TTC549 (cell line): ENCODE measurements around the gene SH3RF1.
"Not testable (repeated sequence)": the region's sequence is repeated elsewhere in the genome, so short reads cannot be mapped to it uniquely, and the experiment has no call there.

Experiments used
- FAIRE-seq: peaks from 2 replicates; lab custom pipeline; 2012; peaks lifted over from hg19 to GRCh38; lab: Jason Lieb, UNC

SH3RF1 gene

GRCh38 chr4:169270810-169271691, at the start of gene SH3RF1:
Gene SH3RF1, minus strand, starts transcription at chr4:169270956. Its CDS starts 1,744 bp downstream, at chr4:169269212.
- no peak for FAIRE-seq

- FAIRE-seq = no peak
Observed at GRCh38 chr4:169315530-169316343, 45.0 kb upstream of the SH3RF1 start.

DNA sequence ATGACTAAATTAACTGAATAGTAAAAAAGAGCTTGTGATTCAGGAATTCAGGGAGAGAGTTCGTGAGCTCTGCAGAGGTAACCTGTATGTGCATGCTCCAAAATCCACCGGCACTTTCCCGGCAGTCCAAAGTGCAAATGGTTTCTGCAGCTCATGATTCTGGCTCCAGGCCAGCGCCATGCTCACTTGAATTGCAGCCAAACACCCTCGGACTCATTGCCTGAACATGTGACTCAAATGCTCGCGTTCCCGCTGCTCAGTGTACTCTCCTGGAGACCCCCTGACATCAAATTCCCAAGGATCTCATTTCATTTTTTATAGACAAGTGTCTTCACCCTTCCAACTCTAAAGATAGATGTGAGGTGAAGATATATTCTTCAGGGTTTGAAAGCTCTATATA, 44.1 kb upstream of the SH3RF1 start:
- FAIRE-seq = no peak

- FAIRE-seq = no peak
Observed at GRCh38 chr4:169313732-169314131, 43.0 kb upstream of the SH3RF1 start.

DNA sequence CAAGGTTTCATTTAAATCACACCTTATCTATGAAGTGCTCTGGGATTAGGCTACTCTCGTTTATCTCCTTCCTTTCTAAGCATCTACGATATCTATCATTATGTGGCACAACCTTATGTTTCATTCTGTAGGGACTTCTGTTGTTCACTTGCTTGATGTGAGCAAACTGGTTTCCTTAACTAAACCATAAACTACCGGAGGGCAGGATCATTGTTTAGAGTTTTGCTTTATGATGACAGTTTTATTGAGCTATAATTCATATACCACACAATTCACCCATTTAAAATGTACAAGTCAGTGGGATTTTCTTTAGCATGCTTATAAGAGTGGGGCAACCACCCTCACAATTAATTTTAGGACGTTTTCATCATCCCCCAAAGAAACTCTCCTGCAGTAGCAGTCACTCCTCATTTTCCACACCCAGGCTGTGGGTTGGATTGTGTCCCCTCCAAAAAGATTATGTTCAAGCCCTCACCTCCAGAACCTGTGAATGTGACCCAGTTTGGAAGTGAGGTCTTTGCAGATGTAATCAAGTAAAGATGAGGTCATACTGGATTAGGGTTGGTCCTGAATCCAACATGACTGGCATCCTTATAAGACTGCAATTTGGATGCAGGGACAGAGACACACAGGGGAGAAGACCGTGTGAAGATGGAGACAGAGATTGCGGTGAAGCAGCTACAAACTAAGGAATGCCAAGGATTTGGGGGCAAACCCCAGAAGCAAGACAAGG, 42.1 kb upstream of the SH3RF1 start:
- no peak for FAIRE-seq

DNA sequence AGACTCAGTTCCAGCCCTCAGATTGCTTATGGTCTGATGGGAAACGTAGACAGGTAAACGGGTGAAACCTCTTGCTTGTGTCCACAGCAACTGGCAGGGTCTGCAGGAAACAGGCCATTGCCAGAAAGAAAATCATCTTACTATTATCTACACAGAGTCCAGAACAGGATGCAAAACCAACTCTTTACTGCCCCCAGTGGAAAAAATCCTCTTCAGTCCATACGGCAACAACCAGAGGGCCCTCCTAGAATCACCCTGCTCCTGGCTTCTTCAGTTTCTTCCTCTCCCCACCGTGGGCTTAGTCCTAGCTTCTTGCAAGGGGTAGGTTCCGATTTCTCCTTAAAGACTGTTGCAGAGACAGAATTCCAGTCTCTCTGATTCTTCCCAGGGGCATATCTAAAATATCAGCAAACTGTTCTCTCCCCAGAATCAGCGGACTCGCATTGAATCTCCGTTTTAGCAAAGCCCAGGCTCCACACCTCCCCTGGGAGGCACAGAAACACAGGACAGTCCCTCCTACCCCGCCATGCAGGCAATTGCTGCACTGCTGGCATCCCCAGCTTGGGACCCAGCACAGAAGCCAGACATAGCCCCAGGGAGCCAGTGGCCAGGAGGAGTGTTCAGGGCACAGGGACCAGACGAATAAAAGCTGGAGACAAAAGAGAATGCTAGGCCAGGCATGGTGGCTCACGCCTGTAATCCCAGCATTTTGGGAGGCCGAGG, 41.0 kb upstream of the SH3RF1 start:
- no peak for FAIRE-seq

GRCh38 chr4:169309326-169309967, 38.7 kb upstream of the SH3RF1 start:
- FAIRE-seq = no peak

DNA sequence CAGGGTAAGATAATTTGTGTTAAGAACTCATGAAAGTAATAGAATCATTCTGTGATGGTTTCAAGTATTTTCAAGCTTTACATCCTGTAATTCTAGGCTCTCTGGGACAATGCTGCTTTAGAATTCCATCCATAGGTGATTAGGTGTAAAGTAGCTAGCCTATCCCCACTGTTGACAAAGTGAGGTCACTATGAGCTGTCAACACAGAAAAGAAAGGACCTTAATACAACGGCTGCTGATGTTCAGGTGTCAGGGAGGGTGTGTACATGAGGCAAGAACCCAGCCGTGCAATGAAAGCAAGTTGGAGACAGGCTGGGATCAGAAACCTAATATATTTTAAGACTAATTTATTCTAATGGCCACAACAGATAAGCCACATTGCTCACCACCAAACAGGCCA, 36.8 kb upstream of the SH3RF1 start:
- FAIRE-seq = no peak

GRCh38 chr4:169305651-169306050, 34.9 kb upstream of the SH3RF1 start:
- no peak for FAIRE-seq

- no peak for FAIRE-seq
Observed at GRCh38 chr4:169305173-169305572, 34.4 kb upstream of the SH3RF1 start.

DNA sequence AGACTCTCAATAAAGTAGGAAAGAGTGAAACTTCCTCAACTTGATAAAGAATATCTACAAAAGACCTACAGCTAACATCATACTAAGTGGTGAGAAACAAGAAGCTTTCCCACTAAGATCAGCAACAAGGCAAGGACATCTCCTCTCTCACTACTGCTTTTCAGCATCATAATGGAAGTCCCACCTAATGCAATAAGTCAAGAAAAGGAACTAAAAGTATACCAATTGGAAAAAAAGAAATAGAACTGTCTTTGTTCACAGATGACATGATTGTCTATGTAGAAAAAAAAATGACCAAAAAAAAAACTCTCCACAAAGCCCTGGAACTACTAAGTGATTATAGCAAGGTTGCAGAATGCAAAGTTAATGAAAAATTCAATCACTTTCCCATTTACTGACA, 25.1 kb upstream of the SH3RF1 start:
- no peak for FAIRE-seq

DNA sequence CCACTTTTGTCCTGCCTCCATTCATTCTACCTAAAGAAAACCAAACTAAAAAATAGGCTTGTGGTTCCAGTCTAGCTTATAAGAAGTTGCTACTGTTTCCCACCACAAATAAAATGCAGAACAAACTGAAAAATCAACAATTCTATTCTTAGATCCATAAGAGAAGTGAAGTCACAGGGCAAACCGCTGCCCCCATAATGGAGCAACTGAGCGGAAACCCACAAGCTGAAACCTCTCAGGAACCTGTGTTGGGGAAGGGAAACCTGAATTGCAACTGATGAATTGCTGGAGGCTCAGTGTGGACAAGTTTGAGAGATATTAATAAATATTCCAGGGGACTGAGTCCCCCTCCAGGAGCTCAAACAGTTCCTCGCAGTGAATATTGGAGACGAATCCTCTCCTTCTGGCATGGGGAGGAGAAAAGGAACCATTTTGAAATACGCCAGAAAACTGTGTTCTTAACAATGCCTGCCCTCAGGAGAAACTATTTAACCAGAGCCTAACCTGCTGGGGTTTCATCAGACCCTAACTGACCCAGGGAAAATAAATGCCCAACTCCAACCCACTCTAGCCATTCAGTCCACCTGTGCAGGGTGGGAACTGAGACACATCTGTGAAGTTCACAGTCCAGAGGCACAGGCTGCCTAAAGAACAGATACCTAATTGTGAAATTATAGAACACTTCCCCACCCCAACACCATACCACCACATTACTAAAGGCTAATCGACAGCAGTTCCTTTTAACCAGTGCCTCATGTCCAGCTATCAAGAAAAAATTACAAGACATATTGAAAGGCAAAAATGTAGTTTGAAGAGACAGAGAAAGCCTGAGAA, 22.8 kb upstream of the SH3RF1 start:
- no peak for FAIRE-seq

DNA sequence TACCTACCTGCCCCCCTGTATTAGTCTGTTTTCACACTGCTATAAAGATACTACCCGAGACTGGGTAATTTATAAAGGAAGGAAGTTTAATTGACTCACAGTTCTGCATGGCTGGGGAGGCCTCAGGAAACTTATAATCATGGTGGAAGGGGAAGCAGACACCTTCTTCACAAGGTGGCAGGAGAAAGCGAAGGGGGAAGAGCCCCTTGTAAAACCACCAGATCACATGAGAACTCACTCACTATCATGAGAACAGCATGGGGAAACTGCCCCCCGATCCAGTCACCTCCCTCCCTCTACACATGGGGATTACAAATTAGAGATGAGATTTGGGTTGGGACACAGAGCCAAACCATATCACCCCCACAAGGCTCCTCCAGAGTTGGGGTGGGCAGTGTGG, 17.2 kb upstream of the SH3RF1 start:
- not testable (repeated sequence) for FAIRE-seq

DNA sequence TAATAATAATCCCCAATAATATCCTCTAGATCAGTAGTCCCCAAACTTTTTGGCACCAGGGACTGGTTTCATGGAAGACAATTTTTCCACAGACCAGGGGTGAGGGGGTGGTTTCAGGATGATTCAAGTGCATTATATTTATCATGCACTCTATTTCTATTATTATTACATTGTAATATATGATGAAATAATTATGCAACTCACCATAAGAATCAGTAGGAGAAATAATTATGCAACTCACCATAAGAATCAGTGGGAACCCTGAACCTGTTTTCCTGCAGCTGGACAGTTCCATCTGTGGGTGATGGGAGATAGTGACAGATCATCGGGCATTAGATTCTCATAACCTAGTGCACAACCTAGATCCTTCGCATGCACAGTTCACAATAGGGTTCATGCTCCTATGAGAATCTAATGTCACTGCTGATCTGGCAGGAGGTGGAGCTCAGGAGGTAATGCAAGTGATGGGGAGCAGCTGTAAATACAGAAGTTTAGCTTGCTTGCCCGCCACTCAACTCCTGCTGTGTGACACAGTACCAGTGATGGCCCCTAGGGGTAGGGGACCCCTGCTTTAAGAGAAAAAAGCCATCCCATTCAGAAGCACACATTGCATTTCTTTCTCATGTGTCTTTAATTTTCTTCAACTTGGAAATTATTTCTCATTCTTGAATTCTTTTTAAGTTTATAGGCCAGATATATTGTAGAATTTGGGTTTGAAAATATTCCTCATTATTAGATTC, 16.0 kb upstream of the SH3RF1 start:
- no peak for FAIRE-seq

DNA sequence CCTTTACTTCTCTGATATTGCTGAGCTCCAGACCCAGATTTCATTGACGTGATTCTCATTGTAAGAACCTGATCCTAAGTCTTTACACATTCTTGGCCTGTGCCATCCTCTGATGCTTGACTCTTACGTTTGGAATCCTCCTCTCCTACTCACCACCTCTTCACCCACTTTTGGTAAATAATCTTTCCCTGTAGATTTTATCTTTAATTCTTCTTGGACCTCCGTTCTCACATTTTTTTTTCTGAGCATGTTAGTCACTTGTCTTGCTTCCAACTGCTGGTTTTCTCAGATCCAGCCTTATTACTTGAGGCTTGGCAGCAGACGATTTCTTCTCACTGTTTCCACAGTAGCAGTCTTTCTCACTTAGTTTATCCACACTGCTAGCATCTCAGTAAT, 12.4 kb upstream of the SH3RF1 start:
- no peak for FAIRE-seq

- no peak for FAIRE-seq
Observed at GRCh38 chr4:169282429-169283113, 11.8 kb upstream of the SH3RF1 start.

- FAIRE-seq = no peak
Observed at GRCh38 chr4:169279108-169279507, 8.4 kb upstream of the SH3RF1 start.

DNA sequence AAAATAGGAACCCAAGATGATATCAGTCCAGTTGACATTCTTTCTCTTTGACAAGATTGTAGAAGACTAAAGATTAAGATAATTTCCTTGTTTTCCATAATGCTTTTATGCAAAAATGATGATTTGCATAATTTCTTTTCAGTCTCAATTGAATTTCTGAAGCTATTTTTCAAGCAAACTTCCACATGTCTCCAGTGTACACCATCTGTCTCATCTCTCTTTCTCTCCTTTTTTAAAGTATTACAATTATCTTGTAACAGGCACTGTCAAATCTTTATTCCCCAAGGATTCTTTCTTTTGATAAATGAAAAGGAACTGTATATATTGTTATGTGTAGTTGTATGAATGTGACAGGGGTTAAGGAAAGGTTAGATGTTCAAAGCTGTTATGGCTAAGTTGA, 7.9 kb upstream of the SH3RF1 start:
- FAIRE-seq = no peak

- FAIRE-seq = not testable (repeated sequence)
Observed at GRCh38 chr4:169277838-169278237, 7.1 kb upstream of the SH3RF1 start.
